HEK293 (cell line): ENCODE results near the gene MICU1.

ENCODE experiments used
- CTCF ChIA-PET: fragments of 350-600 bp; formaldehyde crosslinking; extraction: SDS; loops from one replicate; lab custom pipeline; 2021; ENCODE audit warnings: antibody characterized with exemption; lab: Yijun Ruan, JAX
- POLR2A ChIA-PET: fragments of 300-600 bp; formaldehyde crosslinking; extraction: SDS; loops from one replicate; lab custom pipeline; 2020; ENCODE audit warnings: antibody characterized with exemption, inconsistent platforms; lab: Yijun Ruan, JAX
- H3K27ac ChIP-seq: fragments of 200-500 bp; sonication (Bioruptor generic); 2 replicates; pipeline ENCODE4 v1.5.1; 2014; ENCODE audit warnings: low read depth, low read length, control low read depth, inconsistent platforms; ENCODE audit errors: extremely low read depth
- H3K36me3 ChIP-seq, 2 experiments: fragments of 200-500 bp in 1 of 2; sonication (Bioruptor generic) in 1 of 2; 1 replicate in 1 of 2; 2 replicates in 1 of 2; pipeline ENCODE4 v1.5.1; 2014 to 2017; ENCODE audit warnings: inconsistent platforms in 2 of 2, low read length in 2 of 2; ENCODE audit not compliant: control insufficient read depth in 2 of 2, insufficient read depth in 1 of 2
- H3K4me1 ChIP-seq: fragments of 200-500 bp; sonication (Bioruptor generic); 2 replicates; pipeline ENCODE4 v1.5.1; 2014; ENCODE audit warnings: mild to moderate bottlenecking, low read length, inconsistent platforms; ENCODE audit not compliant: control insufficient read depth, insufficient read depth
- H3K4me3 ChIP-seq: 2 replicates; pipeline ENCODE4 v1.5.1; 2011; ENCODE audit warnings: low read depth, mild to moderate bottlenecking, control low read depth, low read length, moderate library complexity
- H3K9me3 ChIP-seq: fragments of 200-500 bp; sonication (Bioruptor generic); 2 replicates; pipeline ENCODE4 v1.5.1; 2014; ENCODE audit warnings: low read depth, low read length, inconsistent platforms; ENCODE audit not compliant: control insufficient read depth, insufficient read depth
- GLIS1 ChIP-seq: fragments of 450-650 bp; formaldehyde crosslinking; IDR thresholded peaks from 2 replicates; pipeline ENCODE4 v1.5.1; 2016; ENCODE audit warnings: missing biosample characterization, missing genetic modification characterization
- OSR2 ChIP-seq: fragments of 450-650 bp; formaldehyde crosslinking; IDR thresholded peaks from 2 replicates; pipeline ENCODE4 v1.5.1; 2016; ENCODE audit warnings: missing biosample characterization, missing genetic modification characterization
- RBAK ChIP-seq: fragments of 450-650 bp; formaldehyde crosslinking; IDR thresholded peaks from 2 replicates; pipeline ENCODE4 v1.5.1; 2016; ENCODE audit warnings: missing biosample characterization, missing genetic modification characterization
- REPIN1 ChIP-seq: fragments of 450-650 bp; formaldehyde crosslinking; IDR thresholded peaks from 2 replicates; pipeline ENCODE4 v1.5.1; 2017; ENCODE audit warnings: missing biosample characterization, missing genetic modification characterization, low read depth
- SP3 ChIP-seq: fragments of 450-650 bp; formaldehyde crosslinking; IDR thresholded peaks from 2 replicates; pipeline ENCODE4 v1.5.1; 2016; ENCODE audit warnings: missing biosample characterization, missing genetic modification characterization
- ZBTB17 ChIP-seq: fragments of 450-650 bp; formaldehyde crosslinking; IDR thresholded peaks from 2 replicates; pipeline ENCODE4 v1.5.1; 2016; ENCODE audit warnings: missing biosample characterization, missing genetic modification characterization
- ZBTB8A ChIP-seq: fragments of 450-650 bp; formaldehyde crosslinking; IDR thresholded peaks from 2 replicates; pipeline ENCODE4 v1.5.1; 2016; ENCODE audit warnings: missing biosample characterization, missing genetic modification characterization
- ZFP37 ChIP-seq: fragments of 450-650 bp; formaldehyde crosslinking; IDR thresholded peaks from 2 replicates; pipeline ENCODE4 v1.5.1; 2016; ENCODE audit warnings: missing biosample characterization, missing genetic modification characterization
- ZNF10 ChIP-seq: fragments of 450-650 bp; formaldehyde crosslinking; IDR thresholded peaks from 2 replicates; pipeline ENCODE4 v1.5.1; 2017; ENCODE audit warnings: missing biosample characterization, missing genetic modification characterization
- ZNF133 ChIP-seq: fragments of 450-650 bp; formaldehyde crosslinking; IDR thresholded peaks from 2 replicates; pipeline ENCODE4 v1.5.1; 2016; ENCODE audit warnings: missing biosample characterization, missing genetic modification characterization
- ZNF146 ChIP-seq: fragments of 450-650 bp; formaldehyde crosslinking; IDR thresholded peaks from 2 replicates; pipeline ENCODE4 v1.5.1; 2016; ENCODE audit warnings: missing biosample characterization, missing genetic modification characterization
- ZNF23 ChIP-seq: fragments of 450-650 bp; formaldehyde crosslinking; IDR thresholded peaks from 2 replicates; pipeline ENCODE4 v1.5.1; 2016; ENCODE audit warnings: missing biosample characterization, missing genetic modification characterization, borderline replicate concordance
- ZNF404 ChIP-seq: fragments of 450-650 bp; formaldehyde crosslinking; IDR thresholded peaks from 2 replicates; pipeline ENCODE4 v1.5.1; 2017; ENCODE audit warnings: missing biosample characterization, missing genetic modification characterization
- ZNF529 ChIP-seq: fragments of 450-650 bp; formaldehyde crosslinking; IDR thresholded peaks from 2 replicates; pipeline ENCODE4 v1.5.1; 2017; ENCODE audit warnings: missing genetic modification characterization, missing biosample characterization; ENCODE audit not compliant: insufficient replicate concordance
- ZNF571 ChIP-seq: fragments of 450-650 bp; formaldehyde crosslinking; IDR thresholded peaks from 2 replicates; pipeline ENCODE4 v1.5.0; 2017; ENCODE audit warnings: missing biosample characterization, missing genetic modification characterization
- ZNF624 ChIP-seq: fragments of 450-650 bp; formaldehyde crosslinking; IDR thresholded peaks from 2 replicates; pipeline ENCODE4 v1.5.1; 2017; ENCODE audit warnings: missing biosample characterization, missing genetic modification characterization
- ZNF660 ChIP-seq: fragments of 450-650 bp; IDR thresholded peaks from 2 replicates; pipeline ENCODE4 v1.5.1; 2018; ENCODE audit warnings: missing biosample characterization, mild to moderate bottlenecking, missing genetic modification characterization
- TF ChIP-seq, protein P1 (sequence below): fragments of 450-650 bp; formaldehyde crosslinking; IDR thresholded peaks from 2 replicates; pipeline ENCODE4 v1.5.1; 2017; ENCODE audit warnings: missing biosample characterization, missing genetic modification characterization
- TF ChIP-seq, protein P2 (sequence below): fragments of 450-650 bp; IDR thresholded peaks from 2 replicates; pipeline ENCODE4 v1.5.1; 2018; ENCODE audit warnings: missing biosample characterization, mild to moderate bottlenecking, missing genetic modification characterization
- TF ChIP-seq, protein P3 (sequence below): fragments of 450-650 bp; formaldehyde crosslinking; IDR thresholded peaks from 2 replicates; pipeline ENCODE4 v1.5.1; 2016; ENCODE audit warnings: missing biosample characterization, missing genetic modification characterization
- TF ChIP-seq, protein P4 (sequence below): fragments of 450-650 bp; formaldehyde crosslinking; IDR thresholded peaks from 2 replicates; pipeline ENCODE4 v1.5.1; 2016; ENCODE audit warnings: missing biosample characterization, missing genetic modification characterization

Gene MICU1

DNA sequence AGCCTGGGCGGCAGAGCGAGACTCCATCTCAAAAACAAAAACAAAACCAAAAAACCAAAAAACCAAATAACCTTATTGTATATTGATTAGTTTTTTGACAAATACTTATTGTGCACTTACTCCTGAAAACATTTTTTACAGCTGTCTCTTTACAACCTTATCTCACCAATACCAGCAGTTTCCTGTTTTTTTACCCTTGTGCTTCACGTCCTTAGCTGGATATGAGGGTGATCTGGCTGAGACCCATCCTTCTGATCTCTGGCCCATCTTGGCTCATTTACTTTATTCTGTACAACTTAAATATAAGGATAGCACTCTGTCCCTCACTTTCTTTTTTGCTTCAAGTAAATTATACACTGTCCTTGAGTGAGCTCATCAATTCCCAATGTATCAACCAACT lies 166.6 kb downstream of the MICU1 start:
- H3K4me3 ChIP-seq: no peak overlapping the region
- ChIA-PET POLR2A (no interaction called here), CTCF (no interaction called here)
- TF ChIP-seq, protein P1, sequence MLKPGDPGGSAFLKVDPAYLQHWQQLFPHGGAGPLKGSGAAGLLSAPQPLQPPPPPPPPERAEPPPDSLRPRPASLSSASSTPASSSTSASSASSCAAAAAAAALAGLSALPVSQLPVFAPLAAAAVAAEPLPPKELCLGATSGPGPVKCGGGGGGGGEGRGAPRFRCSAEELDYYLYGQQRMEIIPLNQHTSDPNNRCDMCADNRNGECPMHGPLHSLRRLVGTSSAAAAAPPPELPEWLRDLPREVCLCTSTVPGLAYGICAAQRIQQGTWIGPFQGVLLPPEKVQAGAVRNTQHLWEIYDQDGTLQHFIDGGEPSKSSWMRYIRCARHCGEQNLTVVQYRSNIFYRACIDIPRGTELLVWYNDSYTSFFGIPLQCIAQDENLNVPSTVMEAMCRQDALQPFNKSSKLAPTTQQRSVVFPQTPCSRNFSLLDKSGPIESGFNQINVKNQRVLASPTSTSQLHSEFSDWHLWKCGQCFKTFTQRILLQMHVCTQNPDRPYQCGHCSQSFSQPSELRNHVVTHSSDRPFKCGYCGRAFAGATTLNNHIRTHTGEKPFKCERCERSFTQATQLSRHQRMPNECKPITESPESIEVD (tag by site-specific recombination): no peak
- no peak for TF ChIP-seq GLIS1 (tag by site-specific recombination)
- no peak for TF ChIP-seq REPIN1
- TF ChIP-seq ZNF404 (tag by site-specific recombination): no peak
- TF ChIP-seq ZNF133: no peak
- TF ChIP-seq SP3 (tag by site-specific recombination): no peak
- no peak for TF ChIP-seq RBAK (tag by site-specific recombination)
- TF ChIP-seq, protein P2, sequence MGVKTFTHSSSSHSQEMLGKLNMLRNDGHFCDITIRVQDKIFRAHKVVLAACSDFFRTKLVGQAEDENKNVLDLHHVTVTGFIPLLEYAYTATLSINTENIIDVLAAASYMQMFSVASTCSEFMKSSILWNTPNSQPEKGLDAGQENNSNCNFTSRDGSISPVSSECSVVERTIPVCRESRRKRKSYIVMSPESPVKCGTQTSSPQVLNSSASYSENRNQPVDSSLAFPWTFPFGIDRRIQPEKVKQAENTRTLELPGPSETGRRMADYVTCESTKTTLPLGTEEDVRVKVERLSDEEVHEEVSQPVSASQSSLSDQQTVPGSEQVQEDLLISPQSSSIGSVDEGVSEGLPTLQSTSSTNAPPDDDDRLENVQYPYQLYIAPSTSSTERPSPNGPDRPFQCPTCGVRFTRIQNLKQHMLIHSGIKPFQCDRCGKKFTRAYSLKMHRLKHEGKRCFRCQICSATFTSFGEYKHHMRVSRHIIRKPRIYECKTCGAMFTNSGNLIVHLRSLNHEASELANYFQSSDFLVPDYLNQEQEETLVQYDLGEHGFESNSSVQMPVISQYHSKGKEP: no peak
- TF ChIP-seq ZNF23: no peak
- TF ChIP-seq, all 188 proteins: peak for 0
- Histone ChIP-seq H3K4me1 (no peaks in the 10 kb centered on the region), H3K27ac (no peak overlapping the region), H3K9me3 (no peaks in the 10 kb centered on the region), H3K36me3 (no peaks in the 10 kb centered on the region; a peak in 1 of 3 replicates)

DNA sequence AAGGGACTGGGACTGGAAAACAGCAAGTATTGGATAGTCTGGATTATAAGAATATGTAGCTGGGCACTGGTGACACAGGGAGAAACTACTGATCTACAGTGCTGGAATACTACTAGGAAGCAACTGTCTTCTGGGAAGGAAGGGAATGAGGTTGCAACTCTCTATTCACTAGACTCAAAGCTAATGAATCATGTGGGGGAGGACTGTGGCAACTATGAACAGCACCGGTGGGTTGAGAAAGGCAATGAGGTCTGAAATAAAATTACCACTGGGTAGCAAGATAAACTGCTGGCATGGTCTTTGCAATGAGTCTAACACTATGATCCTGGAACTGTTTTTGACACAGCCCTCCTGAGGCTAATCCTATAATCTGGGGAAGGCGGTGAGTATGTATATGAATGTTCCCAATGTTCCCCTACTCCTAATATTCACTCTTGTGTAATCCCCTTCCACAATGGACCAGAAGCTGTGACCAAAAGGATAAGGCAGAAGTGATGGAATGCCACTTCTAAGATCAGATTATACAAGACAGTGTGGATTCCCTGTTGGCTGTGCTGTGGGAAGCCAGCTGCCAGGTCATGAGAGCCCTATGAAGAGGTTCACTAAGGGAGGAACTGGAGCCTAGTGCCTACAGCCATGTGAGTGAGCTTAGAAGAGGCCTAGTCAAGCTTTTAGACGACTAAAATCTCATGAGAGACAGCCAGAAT lies 169.8 kb downstream of the MICU1 start:
- CTCF ChIA-PET: interaction anchor here (0.6 kb wide), 1 partner anchor 434 kb away, joined by 3 read pairs; no protein-coding TSS in a partner anchor
- H3K4me1 ChIP-seq: no peaks in the 10 kb centered on the region
- POLR2A ChIA-PET: no interaction called here
- H3K36me3 ChIP-seq: no peaks in the 10 kb centered on the region; a peak in 1 of 3 replicates
- no peak overlapping the region for H3K27ac ChIP-seq
- TF ChIP-seq ZBTB17 (tag by site-specific recombination): peak; percentile 60
- TF ChIP-seq OSR2 (tag by site-specific recombination): no peak
- no peaks in the 10 kb centered on the region for H3K9me3 ChIP-seq
- no peak overlapping the region for H3K4me3 ChIP-seq

DNA sequence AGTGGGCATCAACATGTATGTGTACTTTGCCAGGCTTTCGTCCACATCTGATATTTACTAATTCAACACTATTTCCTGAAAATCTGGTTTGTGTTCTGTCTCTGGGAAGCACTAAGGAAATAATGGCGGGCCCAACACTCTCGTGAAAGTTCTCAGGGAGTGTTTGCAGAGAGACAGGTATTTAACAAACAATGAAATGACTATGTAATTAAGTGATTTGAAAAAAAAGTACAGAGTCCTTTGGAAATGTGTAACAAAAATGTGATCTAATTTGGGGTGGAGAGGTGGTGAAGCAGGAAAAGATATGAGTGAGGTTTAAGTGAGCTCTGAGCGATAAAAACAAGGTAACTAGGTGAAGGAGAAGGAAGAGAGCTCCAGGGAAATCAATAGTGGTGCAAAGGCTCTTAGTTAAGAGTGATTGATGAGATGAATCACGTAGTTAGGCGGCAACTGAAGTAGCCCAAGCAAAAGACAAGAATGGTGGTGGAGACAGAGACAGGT lies 175.9 kb downstream of the MICU1 start:
- H3K36me3 ChIP-seq: no peaks in the 10 kb centered on the region; a peak in 1 of 3 replicates
- ChIA-PET CTCF (no interaction called here), POLR2A (no interaction called here)
- no peak overlapping the region for H3K27ac ChIP-seq
- H3K4me1 ChIP-seq: no peaks in the 10 kb centered on the region
- no peaks in the 10 kb centered on the region for H3K9me3 ChIP-seq
- peak; percentile 48; the same call in 1 of the 2 replicates for TF ChIP-seq ZNF10 (tag by site-specific recombination)
- TF ChIP-seq ZFP37 (tag by site-specific recombination): no peak
- no peak overlapping the region for H3K4me3 ChIP-seq

DNA sequence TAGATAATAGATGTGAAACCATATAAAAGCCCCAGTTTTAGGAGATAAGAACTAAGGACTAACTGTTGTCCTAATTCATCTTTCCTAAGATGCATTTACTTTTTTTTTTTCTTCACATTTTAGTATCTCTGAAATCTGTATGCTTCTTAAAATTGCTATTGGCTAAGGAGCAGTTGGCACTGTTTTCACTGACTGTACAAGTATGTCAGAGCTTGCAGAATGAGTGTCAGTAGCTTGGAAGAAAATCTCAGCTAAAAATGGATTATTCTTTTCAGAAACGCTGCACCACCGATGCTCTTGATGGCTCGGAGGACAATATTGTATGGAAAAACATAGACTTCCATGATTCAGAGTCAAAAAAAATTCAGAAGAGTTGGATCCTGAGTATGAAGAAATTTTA lies 180.0 kb downstream of the MICU1 start:
- POLR2A ChIA-PET: interaction anchor here (0.7 kb wide), 1 partner anchor 14 kb away, joined by 3 read pairs; no protein-coding TSS in a partner anchor
- CTCF ChIA-PET: interaction anchor here (1.0 kb wide), 1 partner anchor 37 kb away, joined by 4 read pairs; no protein-coding TSS in a partner anchor
- Histone ChIP-seq H3K4me1 (no peaks in the 10 kb centered on the region), H3K9me3 (no peaks in the 10 kb centered on the region), H3K4me3 (no peak overlapping the region), H3K27ac (no peak overlapping the region), H3K36me3 (no peaks in the 10 kb centered on the region)
- TF ChIP-seq, protein P3, sequence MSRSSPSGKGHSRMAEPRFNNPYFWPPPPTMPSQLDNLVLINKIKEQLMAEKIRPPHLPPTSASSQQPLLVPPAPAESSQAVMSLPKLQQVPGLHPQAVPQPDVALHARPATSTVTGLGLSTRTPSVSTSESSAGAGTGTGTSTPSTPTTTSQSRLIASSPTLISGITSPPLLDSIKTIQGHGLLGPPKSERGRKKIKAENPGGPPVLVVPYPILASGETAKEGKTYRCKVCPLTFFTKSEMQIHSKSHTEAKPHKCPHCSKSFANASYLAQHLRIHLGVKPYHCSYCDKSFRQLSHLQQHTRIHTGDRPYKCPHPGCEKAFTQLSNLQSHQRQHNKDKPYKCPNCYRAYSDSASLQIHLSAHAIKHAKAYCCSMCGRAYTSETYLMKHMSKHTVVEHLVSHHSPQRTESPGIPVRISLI (tag by site-specific recombination): no peak
- TF ChIP-seq ZNF146 (no peak), ZNF571 (tag by site-specific recombination) (no peak), ZNF529 (tag by site-specific recombination) (no peak), ZNF660 (tag by site-specific recombination) (no peak), ZBTB8A (tag by site-specific recombination) (no peak), ZNF624 (no peak), ZFP37 (tag by site-specific recombination) (no peak)
- TF ChIP-seq, protein P4, sequence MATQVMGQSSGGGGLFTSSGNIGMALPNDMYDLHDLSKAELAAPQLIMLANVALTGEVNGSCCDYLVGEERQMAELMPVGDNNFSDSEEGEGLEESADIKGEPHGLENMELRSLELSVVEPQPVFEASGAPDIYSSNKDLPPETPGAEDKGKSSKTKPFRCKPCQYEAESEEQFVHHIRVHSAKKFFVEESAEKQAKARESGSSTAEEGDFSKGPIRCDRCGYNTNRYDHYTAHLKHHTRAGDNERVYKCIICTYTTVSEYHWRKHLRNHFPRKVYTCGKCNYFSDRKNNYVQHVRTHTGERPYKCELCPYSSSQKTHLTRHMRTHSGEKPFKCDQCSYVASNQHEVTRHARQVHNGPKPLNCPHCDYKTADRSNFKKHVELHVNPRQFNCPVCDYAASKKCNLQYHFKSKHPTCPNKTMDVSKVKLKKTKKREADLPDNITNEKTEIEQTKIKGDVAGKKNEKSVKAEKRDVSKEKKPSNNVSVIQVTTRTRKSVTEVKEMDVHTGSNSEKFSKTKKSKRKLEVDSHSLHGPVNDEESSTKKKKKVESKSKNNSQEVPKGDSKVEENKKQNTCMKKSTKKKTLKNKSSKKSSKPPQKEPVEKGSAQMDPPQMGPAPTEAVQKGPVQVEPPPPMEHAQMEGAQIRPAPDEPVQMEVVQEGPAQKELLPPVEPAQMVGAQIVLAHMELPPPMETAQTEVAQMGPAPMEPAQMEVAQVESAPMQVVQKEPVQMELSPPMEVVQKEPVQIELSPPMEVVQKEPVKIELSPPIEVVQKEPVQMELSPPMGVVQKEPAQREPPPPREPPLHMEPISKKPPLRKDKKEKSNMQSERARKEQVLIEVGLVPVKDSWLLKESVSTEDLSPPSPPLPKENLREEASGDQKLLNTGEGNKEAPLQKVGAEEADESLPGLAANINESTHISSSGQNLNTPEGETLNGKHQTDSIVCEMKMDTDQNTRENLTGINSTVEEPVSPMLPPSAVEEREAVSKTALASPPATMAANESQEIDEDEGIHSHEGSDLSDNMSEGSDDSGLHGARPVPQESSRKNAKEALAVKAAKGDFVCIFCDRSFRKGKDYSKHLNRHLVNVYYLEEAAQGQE (tag by site-specific recombination): no peak
